ENCODE data around the gene ARHGEF16. TPM values are rescaled to one million over a fixed set of nuclear protein-coding genes. Genes with fewer than 3 reads are reported as not detected.

Gene ARHGEF16
- total and polyA plus RNA-seq, 2 donors (not counting 1 experiment from before 2014, with no cell fraction given), result 0.13 to 0.22 TPM

GRCh38 chr1:3450202-3450863, 4.1 kb upstream of the ARHGEF16 start:
- no peak for DNase-seq
- Histone ChIP-seq H3K79me2 (ENCODE audit: control insufficient read depth, insufficient read depth, low read length) (no peaks in the 10 kb centered on the region), H3K4me1 (ENCODE audit: control insufficient read depth in 2 of 2, insufficient read depth in 2 of 2, low read length in 2 of 2) (peaks cover 16 to 20% of the 10 kb centered on the region in 2 donors), H3K4me3 (ENCODE audit: control extremely low read depth in 1 of 5, extremely low read depth in 1 of 5, insufficient read depth in 1 of 5, low read depth in 2 of 5, low read length in 4 of 5) (no peak overlapping the region), H3K4me2 (replicated peaks; ENCODE audit: low read depth, low read length, poor library complexity, severe bottlenecking) (no peak overlapping the region), H2AFZ (ENCODE audit: insufficient read depth, low read depth, low read length, poor library complexity, severe bottlenecking) (no peak overlapping the region), H3K9ac (ENCODE audit: low read length) (no peak overlapping the region), H4K20me1 (ENCODE audit: control insufficient read depth, insufficient read depth, low read length, poor library complexity, severe bottlenecking) (no peaks in the 10 kb centered on the region), H3K27me3 (replicated peaks in 1 of 4; ENCODE audit: control extremely low read depth in 1 of 4, control insufficient read depth in 3 of 4, insufficient read depth in 4 of 4, low read length in 3 of 4) (peaks cover 0 to 36% (median 21%) of the 10 kb centered on the region in 4 experiments), H3K27ac (ENCODE audit: low read length in 2 of 2) (no peak overlapping the region), H3K36me3 (replicated peaks in 1 of 2; ENCODE audit: control extremely low read depth in 1 of 2, control insufficient read depth in 1 of 2, extremely low read depth in 1 of 2, insufficient read depth in 2 of 2, low read length in 1 of 2) (no peaks in the 10 kb centered on the region), H3K9me3 (ENCODE audit: control extremely low read depth in 1 of 3, control insufficient read depth in 2 of 3, insufficient read depth in 1 of 3, low read length in 2 of 3) (peaks cover 0 to 23% (median 4%) of the 10 kb centered on the region in 3 donors)
- no peak overlapping the region for H3K4me3 Mint-ChIP-seq
- H3K4me1 Mint-ChIP-seq, result peaks cover 3% of the 10 kb centered on the region
- no peak overlapping the region for H3K27ac Mint-ChIP-seq
- H3K9me3 Mint-ChIP-seq (ENCODE audit: insufficient read depth), result peaks cover 2% of the 10 kb centered on the region
- 84% methylated on average over 4 of the region's 9 CpGs for WGBS (ENCODE audit: insufficient coverage)
- intact Hi-C loops (cut with micrococcal nuclease), result loop anchor here (5.0 kb wide), 1 partner anchor 352 kb away; no protein-coding TSS in a partner anchor
- H3K27me3 Mint-ChIP-seq, result peaks cover 26% of the 10 kb centered on the region
- ChIA-PET POLR2A (no interaction called here), CTCF (no interaction called here)
- no peak for ATAC-seq (ENCODE audit: low read depth)
- no peak for TF ChIP-seq EZH2 (IDR thresholded peaks at IDR 0.05; ENCODE audit: borderline replicate concordance, insufficient read depth, low read depth, low read length, poor library complexity, severe bottlenecking)
- no peak for TF ChIP-seq CTCF (IDR thresholded peaks at IDR 0.05)

- no peaks in the 10 kb centered on the region for H3K36me3 ChIP-seq (replicated peaks in 1 of 2; ENCODE audit: control extremely low read depth in 1 of 2, control insufficient read depth in 1 of 2, extremely low read depth in 1 of 2, insufficient read depth in 2 of 2, low read length in 1 of 2)
- peaks cover 26% of the 10 kb centered on the region for H3K27me3 Mint-ChIP-seq
- ATAC-seq (ENCODE audit: low read depth) (no peak), DNase-seq (no peak)
- WGBS (ENCODE audit: insufficient coverage), result 72% methylated on average over 12 of the region's 12 CpGs
- no peak overlapping the region for H3K9ac ChIP-seq (ENCODE audit: low read length)
- H4K20me1 ChIP-seq (ENCODE audit: control insufficient read depth, insufficient read depth, low read length, poor library complexity, severe bottlenecking), result no peaks in the 10 kb centered on the region
- H3K27me3 ChIP-seq (replicated peaks in 1 of 4; ENCODE audit: control extremely low read depth in 1 of 4, control insufficient read depth in 3 of 4, insufficient read depth in 4 of 4, low read length in 3 of 4), result peaks cover 0 to 42% (median 21%) of the 10 kb centered on the region in 4 experiments
- no peak overlapping the region for H3K4me3 Mint-ChIP-seq
- no peak overlapping the region for H3K27ac ChIP-seq (ENCODE audit: low read length in 2 of 2)
- H3K79me2 ChIP-seq (ENCODE audit: control insufficient read depth, insufficient read depth, low read length), result no peaks in the 10 kb centered on the region
- intact Hi-C loops (cut with micrococcal nuclease), result loop anchor here (5.0 kb wide), 1 partner anchor 351 kb away; no protein-coding TSS in a partner anchor
- no peak overlapping the region for H3K27ac Mint-ChIP-seq
- TF ChIP-seq CTCF (IDR thresholded peaks at IDR 0.05) (no peak), EZH2 (IDR thresholded peaks at IDR 0.05; ENCODE audit: borderline replicate concordance, insufficient read depth, low read depth, low read length, poor library complexity, severe bottlenecking) (no peak)
- H3K4me2 ChIP-seq (replicated peaks; ENCODE audit: low read depth, low read length, poor library complexity, severe bottlenecking), result no peak overlapping the region
- H3K9me3 ChIP-seq (ENCODE audit: control extremely low read depth in 1 of 3, control insufficient read depth in 2 of 3, insufficient read depth in 1 of 3, low read length in 2 of 3), result peaks cover 0 to 17% (median 3%) of the 10 kb centered on the region in 3 donors
- H3K4me3 ChIP-seq (ENCODE audit: control extremely low read depth in 1 of 5, extremely low read depth in 1 of 5, insufficient read depth in 1 of 5, low read depth in 2 of 5, low read length in 4 of 5), result no peak overlapping the region
- H3K4me1 ChIP-seq (ENCODE audit: control insufficient read depth in 2 of 2, insufficient read depth in 2 of 2, low read length in 2 of 2), result peaks cover 16 to 20% of the 10 kb centered on the region in 2 donors
- ChIA-PET POLR2A (no interaction called here), CTCF (no interaction called here)
- no peak overlapping the region for H2AFZ ChIP-seq (ENCODE audit: insufficient read depth, low read depth, low read length, poor library complexity, severe bottlenecking)
- peaks cover 2% of the 10 kb centered on the region for H3K9me3 Mint-ChIP-seq (ENCODE audit: insufficient read depth)
- peaks cover 3% of the 10 kb centered on the region for H3K4me1 Mint-ChIP-seq
Observed at GRCh38 chr1:3450983-3451382, 3.5 kb upstream of the ARHGEF16 start.
